Activated B cell treated with CpG ODN at 0.5 μM for 24 hours (primary cell): ENCODE data around the gene COL23A1. TPM values are rescaled to one million over a fixed set of nuclear protein-coding genes. Genes with fewer than 3 reads are reported as not detected.

Experiments used
- ATAC-seq: fragments of 200-7000 bp; cut with Tn5 transposase; one replicate; pipeline ENCODE4 v1.10.0; 2021; ENCODE audit warnings: low read depth, mild to moderate bottlenecking, moderate library complexity
- CTCF ChIA-PET: fragments of 350-600 bp; sonication (Branson Sonifier 250); formaldehyde crosslinking; loops from one replicate; lab custom pipeline; 2021; ENCODE audit warnings: antibody characterized with exemption; lab: Charles Lee
- POLR2A ChIA-PET: fragments of 350-600 bp; sonication (Branson Sonifier 250); formaldehyde crosslinking; loops from one replicate; lab custom pipeline; 2021; ENCODE audit warnings: antibody characterized with exemption; lab: Charles Lee
- DNase-seq: peaks from one replicate; pipeline ENCODE4 v3.0.0; 2022
- H3K27ac Mint-ChIP-seq: one replicate; pipeline ENCODE4 v1.8.0; 2020; ENCODE audit warnings: mixed read lengths
- H3K27me3 Mint-ChIP-seq: one replicate; pipeline ENCODE4 v1.8.0; 2021; ENCODE audit warnings: mixed read lengths
- H3K36me3 Mint-ChIP-seq: one replicate; pipeline ENCODE4 v1.8.0; 2021; ENCODE audit warnings: low read depth, mixed read lengths
- H3K4me1 Mint-ChIP-seq: one replicate; pipeline ENCODE4 v1.8.0; 2021; ENCODE audit warnings: mixed read lengths
- H3K4me3 Mint-ChIP-seq: one replicate; pipeline ENCODE4 v1.8.0; 2020; ENCODE audit warnings: mild to moderate bottlenecking, mixed read lengths
- H3K9me3 Mint-ChIP-seq: one replicate; pipeline ENCODE4 v1.8.0; 2020; ENCODE audit warnings: mixed read lengths
- intact Hi-C: fragments of 100-400 bp; cut with micrococcal nuclease; formaldehyde crosslinking; loops from one replicate; pipeline ENCODE4 v1.15.1; 2024
- total RNA-seq: library from RNA; stranded (reverse); gene quantifications from 2 replicates; pipeline ENCODE4 v1.2.3, GENCODE V29; 2022
- TF ChIP-seq, protein P1 (sequence below): fragments of 200-600 bp; IDR thresholded peaks from one replicate; pipeline ENCODE4 v1.8.0; 2022; ENCODE audit warnings: antibody characterized with exemption, mild to moderate bottlenecking

The COL23A1 gene
- total RNA-seq, 1 donor from 2014 or later, result not detected

DNA sequence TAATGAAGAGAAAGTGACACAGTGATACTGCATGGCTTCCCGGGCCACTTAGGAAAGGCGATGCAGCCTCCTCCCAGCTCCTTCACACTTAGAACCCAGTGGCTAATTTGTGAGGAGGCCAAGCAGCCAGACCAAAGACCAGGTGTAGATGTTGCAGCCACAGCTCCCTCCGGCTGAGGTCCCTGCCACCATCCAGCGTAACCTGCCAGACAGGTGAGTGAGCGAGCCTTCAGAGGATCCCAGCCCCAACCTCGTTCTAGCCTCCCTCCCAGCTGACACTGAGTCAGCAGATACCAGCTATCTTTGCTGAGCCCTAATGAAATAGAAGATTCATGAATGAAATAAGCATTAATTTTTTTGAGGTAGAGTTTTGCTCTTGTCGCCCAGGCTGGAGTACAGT, 59.7 kb downstream of the COL23A1 start:
- TF ChIP-seq, protein P1, sequence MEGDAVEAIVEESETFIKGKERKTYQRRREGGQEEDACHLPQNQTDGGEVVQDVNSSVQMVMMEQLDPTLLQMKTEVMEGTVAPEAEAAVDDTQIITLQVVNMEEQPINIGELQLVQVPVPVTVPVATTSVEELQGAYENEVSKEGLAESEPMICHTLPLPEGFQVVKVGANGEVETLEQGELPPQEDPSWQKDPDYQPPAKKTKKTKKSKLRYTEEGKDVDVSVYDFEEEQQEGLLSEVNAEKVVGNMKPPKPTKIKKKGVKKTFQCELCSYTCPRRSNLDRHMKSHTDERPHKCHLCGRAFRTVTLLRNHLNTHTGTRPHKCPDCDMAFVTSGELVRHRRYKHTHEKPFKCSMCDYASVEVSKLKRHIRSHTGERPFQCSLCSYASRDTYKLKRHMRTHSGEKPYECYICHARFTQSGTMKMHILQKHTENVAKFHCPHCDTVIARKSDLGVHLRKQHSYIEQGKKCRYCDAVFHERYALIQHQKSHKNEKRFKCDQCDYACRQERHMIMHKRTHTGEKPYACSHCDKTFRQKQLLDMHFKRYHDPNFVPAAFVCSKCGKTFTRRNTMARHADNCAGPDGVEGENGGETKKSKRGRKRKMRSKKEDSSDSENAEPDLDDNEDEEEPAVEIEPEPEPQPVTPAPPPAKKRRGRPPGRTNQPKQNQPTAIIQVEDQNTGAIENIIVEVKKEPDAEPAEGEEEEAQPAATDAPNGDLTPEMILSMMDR, result no peak

GRCh38 chr5:178529080-178529479, 61.1 kb downstream of the COL23A1 start:
- intact Hi-C loops, result no loop called here
- no peak for ATAC-seq
- Mint-ChIP-seq H3K27ac (no peak overlapping the region), H3K27me3 (no peaks in the 10 kb centered on the region), H3K4me1 (no peaks in the 10 kb centered on the region), H3K9me3 (no peaks in the 10 kb centered on the region), H3K4me3 (no peak overlapping the region), H3K36me3 (no peaks in the 10 kb centered on the region)
- CTCF ChIA-PET, result no interaction called here
- POLR2A ChIA-PET, result no interaction called here
- DNase-seq, result no peak
- TF ChIP-seq, protein P1, result no peak

More for the DNA sequence above, 59.7 kb downstream of the COL23A1 start:
- no peaks in the 10 kb centered on the region for H3K27me3 Mint-ChIP-seq
- no peak overlapping the region for H3K4me3 Mint-ChIP-seq
- no peak for DNase-seq
- intact Hi-C loops, result no loop called here
- no peaks in the 10 kb centered on the region for H3K9me3 Mint-ChIP-seq
- no peak overlapping the region for H3K27ac Mint-ChIP-seq
- CTCF ChIA-PET, result interaction anchor here (0.7 kb wide), 1 partner anchor 419 kb away, joined by 4 read pairs; no protein-coding TSS in a partner anchor
- no peak for ATAC-seq
- POLR2A ChIA-PET, result no interaction called here
- no peaks in the 10 kb centered on the region for H3K4me1 Mint-ChIP-seq
- H3K36me3 Mint-ChIP-seq, result no peaks in the 10 kb centered on the region

- no peak overlapping the region for H3K4me3 Mint-ChIP-seq
- DNase-seq (no peak), ATAC-seq (no peak)
- TF ChIP-seq, protein P1, result no peak
- no peaks in the 10 kb centered on the region for H3K4me1 Mint-ChIP-seq
- ChIA-PET CTCF (no interaction called here), POLR2A (no interaction called here)
- H3K9me3 Mint-ChIP-seq, result no peaks in the 10 kb centered on the region
- no peaks in the 10 kb centered on the region for H3K36me3 Mint-ChIP-seq
- intact Hi-C loops, result no loop called here
- H3K27me3 Mint-ChIP-seq, result no peaks in the 10 kb centered on the region
- H3K27ac Mint-ChIP-seq, result no peak overlapping the region
Observed at GRCh38 chr5:178527458-178528307, 62.5 kb downstream of the COL23A1 start.

- ChIA-PET CTCF (no interaction called here), POLR2A (no interaction called here)
- H3K27ac Mint-ChIP-seq, result no peak overlapping the region
- ATAC-seq (no peak), DNase-seq (no peak)
- no peaks in the 10 kb centered on the region for H3K4me1 Mint-ChIP-seq
- H3K27me3 Mint-ChIP-seq, result no peaks in the 10 kb centered on the region
- H3K4me3 Mint-ChIP-seq, result no peak overlapping the region
- TF ChIP-seq, protein P1, result no peak
- no peaks in the 10 kb centered on the region for H3K9me3 Mint-ChIP-seq
- H3K36me3 Mint-ChIP-seq, result no peaks in the 10 kb centered on the region
- intact Hi-C loops, result no loop called here
Observed at GRCh38 chr5:178526773-178527457, 63.3 kb downstream of the COL23A1 start.
